Glomerular endothelial cell (primary cell): ENCODE results near the gene PRPS2. TPM values are rescaled to one million over a fixed set of nuclear protein-coding genes. Genes with fewer than 3 reads are reported as not detected.

Experiments
- DNase-seq: peaks from one replicate; pipeline ENCODE4 v3.0.0-alpha.2; 2011; ENCODE audit warnings: low read depth, low spot score; ENCODE audit errors: extremely low read depth
- total RNA-seq: library from RNA; depleted of rRNA; stranded (reverse); fragments of >200 nt; gene quantifications from 2 replicates; pipeline ENCODE4 v1.2.3, GENCODE V29; 2015

The PRPS2 gene
- total RNA-seq, 1 donor from 2014 or later, result 17.6 TPM

DNA sequence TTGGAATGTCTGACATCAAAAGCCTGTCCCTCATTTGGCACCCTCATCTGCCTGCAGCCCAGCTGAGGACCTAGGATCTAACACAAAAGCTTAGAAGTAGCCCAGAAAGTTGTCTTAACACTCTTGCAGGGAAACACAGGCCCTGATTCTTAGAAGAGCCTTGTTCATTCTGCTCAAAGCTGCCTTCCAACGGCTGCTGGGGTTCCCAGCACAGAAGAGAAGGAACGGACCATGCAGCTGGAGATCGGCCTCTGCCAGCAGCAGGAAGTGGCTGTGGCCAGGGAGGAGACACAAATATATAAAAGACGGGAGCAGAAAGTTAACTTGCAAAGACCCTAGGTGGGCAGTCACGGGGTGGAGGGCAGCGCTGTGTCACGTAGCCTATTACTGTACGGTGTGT is 20.4 kb downstream of the PRPS2 start:
- DNase-seq, result no peak

DNA sequence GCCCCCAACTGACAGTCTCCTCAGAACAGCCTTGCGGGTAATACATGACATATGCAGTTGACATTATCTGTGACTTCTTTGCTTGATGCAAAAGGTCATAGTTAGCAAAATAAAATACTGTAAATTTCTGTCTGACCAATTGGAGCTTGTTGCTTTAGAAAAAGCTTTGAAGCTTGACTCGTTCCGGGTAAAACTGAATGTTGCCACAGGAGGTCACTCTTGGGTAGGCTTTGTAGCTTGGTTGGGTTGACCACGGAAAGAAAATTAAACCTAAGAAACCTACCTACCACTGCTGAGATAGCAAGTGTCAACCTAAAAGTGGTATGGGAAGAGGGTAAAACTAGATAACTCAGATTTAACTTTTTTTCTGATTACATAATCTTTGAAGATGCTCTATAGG is 23.2 kb downstream of the PRPS2 start:
- peak; percentile 29 for DNase-seq

DNA sequence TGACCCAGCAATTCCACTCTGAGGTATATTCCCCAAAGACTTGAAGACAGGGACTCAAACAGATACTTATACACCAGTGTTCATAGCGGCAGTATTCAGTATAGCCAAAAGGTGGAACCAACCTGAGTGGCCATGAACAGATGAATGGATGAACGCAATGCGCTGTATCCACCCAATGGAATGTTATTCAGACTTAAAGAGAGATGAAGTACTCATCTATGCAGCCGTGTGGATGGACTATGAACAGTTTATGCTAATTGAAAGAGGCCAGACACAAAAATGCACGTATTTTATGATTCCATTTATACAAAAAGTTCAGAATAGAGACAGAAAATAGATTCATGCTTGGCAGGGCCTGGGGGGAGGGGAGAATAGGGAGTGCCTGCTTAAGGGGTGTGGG is 26.3 kb downstream of the PRPS2 start:
- DNase-seq, result no peak

- no peak for DNase-seq
These were observed 28.0 kb downstream of the PRPS2 start for GRCh38 chrX:12819222-12819621.

- no peak for DNase-seq
These were observed 29.5 kb downstream of the PRPS2 start for GRCh38 chrX:12820737-12821136.

- DNase-seq, result no peak
These were observed 33.7 kb downstream of the PRPS2 start for GRCh38 chrX:12824944-12825343.

DNA sequence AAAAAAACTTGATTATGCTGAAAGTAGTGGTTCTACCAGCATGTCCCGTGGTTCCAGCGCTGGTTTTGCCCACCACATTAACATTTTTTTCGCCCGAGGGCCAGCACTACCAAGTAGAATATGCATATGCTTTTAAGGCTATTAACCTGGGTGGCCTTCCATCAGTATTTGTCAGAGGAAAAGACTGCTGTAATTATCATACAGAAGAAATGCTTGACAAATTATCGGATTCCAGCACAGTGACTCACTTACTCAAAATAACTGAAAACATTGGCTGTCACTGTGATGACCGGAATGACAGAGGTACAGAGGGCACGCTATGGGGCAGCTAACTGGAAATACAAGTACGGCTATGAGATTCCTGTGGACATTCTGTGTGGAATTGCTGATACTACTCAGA is 34.6 kb downstream of the PRPS2 start:
- peak; percentile 12 for DNase-seq

DNA sequence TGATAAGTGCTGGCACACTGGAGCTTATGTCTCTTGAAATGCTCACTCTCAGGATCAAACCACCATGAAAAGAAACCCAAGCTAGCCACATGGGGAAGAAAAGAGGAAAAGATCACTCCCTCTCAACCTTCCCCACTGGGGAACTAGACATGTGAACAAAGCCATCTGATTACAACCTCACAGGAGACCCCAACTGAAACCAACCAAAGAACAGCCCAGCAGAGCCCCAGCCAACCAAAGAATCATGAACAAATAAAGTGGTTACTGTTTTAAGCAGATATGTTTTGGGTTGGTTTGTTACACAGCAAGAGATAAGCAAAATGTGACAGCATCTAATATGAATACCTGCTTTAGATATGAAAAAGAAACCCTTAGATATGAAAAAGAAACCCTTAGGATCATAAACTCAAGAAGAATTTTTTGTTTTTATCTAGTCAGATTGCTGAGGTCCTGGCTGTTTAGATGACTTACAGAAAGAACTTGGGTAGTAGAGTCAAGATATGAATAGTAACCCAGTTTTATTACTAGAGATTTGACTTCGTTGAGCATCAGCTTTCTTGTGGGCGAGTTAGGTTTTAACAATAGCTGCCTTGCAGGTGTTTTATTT is 52.0 kb downstream of the PRPS2 start:
- no peak for DNase-seq

DNA sequence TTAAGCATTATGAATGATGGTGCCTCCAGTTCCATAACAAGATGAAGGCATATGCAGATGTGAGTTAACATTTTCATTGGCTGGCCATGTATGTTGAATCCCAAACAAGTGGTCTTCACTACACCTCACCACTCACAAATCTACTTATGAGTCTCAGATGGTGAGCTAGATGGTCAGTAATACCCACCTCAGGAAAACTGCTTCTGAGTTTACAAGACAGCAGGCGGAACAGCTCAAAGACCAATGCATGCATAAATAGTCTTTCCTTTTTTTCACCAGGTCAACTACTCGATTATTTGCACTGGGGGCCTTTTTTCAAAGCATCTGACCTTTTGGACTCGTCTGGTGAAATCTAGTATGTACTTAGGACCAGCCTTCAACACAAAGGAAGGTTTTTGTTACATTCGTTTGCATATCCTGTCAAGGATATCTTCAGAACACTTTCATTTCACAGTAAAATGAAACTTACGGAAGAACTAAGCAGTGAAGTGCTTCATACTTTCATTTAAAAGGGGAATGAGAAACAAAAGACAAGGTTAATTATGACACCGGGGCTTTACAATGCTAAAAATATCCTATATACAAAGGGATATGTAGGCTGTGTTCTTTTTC is 52.6 kb downstream of the PRPS2 start:
- DNase-seq, result no peak

DNA sequence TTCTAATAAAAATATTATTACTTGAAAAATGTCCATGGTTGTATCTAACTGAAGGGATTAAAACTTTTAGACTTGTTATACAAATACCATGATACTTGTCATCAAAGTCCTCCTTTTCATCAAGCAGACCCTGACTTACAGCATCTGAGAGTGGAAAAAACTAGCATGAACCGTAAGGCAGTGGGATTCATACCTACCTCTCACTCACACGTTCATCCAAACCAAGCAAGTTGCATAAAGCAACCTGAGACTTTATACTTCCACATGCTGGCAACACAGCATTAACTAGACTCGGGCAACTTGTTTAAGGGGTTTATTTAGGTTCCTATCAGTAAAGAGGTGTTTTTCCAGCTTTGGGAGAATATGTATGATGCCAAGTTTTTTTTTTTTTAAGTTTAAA is 53.1 kb downstream of the PRPS2 start:
- no peak for DNase-seq

- no peak for DNase-seq
These were observed 74.1 kb downstream of the PRPS2 start for GRCh38 chrX:12865359-12865758.

DNA sequence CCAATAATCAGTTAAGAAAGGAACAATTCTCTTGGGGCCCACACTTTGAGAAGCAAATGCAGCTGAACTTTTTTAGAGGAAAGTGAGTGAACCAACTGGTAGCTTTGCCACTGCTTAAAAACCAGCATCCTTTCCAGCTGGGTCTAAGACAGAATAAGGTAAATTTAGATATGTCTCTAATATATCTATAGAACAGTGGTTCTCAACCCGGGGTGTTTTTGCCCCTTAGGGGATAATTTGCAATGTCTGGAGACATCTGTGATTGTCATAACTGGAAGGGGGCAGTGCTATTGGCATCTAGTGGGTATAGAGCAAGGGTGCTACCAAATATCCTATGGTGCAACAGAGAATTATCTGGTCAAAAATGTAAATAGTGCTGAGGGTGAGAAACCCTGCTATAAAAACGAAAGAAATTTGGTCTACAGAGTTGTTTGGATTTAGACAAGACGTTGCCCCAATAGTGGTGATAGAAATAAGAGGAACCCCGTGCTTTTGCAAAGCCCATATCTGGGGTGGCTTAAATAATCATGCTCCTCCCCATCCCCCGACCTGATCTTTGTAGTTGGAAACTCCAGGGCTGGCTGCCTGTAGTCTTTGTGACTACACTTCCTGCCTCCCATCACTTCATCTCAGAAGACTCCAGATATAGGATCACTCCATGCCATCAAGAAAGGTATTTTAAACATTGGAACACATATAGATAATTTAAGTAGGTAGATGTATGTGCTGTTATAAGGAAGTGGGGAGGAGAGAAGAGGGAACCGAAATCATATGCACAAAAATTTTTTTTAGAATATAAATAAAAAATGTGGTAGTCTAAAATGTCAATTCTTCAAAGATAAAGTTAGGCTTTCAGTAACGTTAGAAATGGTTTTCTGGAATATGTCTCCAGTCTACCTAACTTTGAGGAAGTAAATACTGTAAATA is 75.5 kb downstream of the PRPS2 start, which contains the start of gene TLR7:
Gene TLR7, plus strand, starts transcription at position 622 of the 927 bp plus-strand sequence. CDS start 507 bp downstream, outside the sequence.
- no peak for DNase-seq

DNA sequence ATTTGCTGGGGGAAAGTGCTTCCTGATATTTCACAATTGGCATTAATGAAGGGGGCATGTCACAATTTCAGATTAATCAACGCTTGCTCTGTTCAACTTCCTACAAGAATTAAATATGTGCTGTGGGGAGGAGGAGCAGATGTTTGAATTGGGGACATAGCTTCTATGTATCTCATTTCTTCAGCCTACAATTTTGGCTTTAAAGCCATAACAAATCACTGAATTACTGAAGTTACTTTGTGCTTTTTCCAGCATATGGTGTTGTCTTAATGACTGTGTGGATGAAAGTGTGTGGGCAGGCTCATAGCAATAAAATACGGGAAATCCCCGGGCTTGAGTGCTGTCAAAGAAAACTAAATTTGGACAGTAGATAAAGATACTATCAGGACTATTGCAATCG is 76.5 kb downstream of the PRPS2 start:
- no peak for DNase-seq

DNA sequence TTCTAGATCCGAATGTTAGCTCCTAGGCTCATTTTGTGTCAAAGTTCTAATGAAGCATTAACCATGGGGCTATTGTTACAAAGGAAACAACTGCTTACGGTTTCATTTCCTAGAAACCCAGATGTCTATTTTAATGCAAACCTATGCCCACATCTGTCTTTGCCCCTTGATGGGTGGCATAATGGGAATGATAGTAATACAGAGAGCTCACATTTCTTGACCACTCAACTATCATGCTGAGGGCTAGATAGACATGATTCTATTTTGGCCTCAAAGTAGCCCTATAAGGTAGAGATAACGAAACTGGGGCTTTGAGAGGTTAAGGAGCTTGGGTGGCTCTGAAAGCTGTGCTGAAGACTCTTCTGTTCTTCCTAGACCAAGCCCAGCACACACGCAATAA is 77.5 kb downstream of the PRPS2 start:
- no peak for DNase-seq

GRCh38 chrX:12871257-12871656 is 80.0 kb downstream of the PRPS2 start:
- DNase-seq, result no peak

GRCh38 chrX:12872741-12873140 is 81.5 kb downstream of the PRPS2 start:
- DNase-seq, result no peak

Other genes starting within 250 kb of the PRPS2 start
- not detected in 2 replicates for gene TLR7, start 75.7 kb downstream of the PRPS2 start, total RNA-seq
- gene TLR8, start 115.2 kb downstream of the PRPS2 start, total RNA-seq, result not detected in 2 replicates
- gene TMSB4X, start 183.7 kb downstream of the PRPS2 start, total RNA-seq, result 9,789 and 9,882 TPM in 2 replicates